Natural killer cell (primary cell): ENCODE data around the gene HCN1. TPM values are rescaled to one million over a fixed set of nuclear protein-coding genes. Genes with fewer than 3 reads are reported as not detected.
"Not testable (repeated sequence)": the region's sequence is repeated elsewhere in the genome, so short reads cannot be mapped to it uniquely, and the experiment has no call there.

ENCODE experiments used
- ATAC-seq, 3 donors: fragments of 150-1000 bp in 2 of 3; fragments of 200-7000 bp in 1 of 3; cut with Tn5 transposase; 1 replicate in 1 of 3; 2 replicates in 2 of 3; pipeline ENCODE4 v1.10.0; 2021; ENCODE audit warnings: mild to moderate bottlenecking in 2 of 3, moderate library complexity in 2 of 3
- DNase-seq, 2 donors: peaks; one replicate each; pipeline versions ENCODE4 v3.0.0 to v3.0.0-alpha.2; 2013 to 2021; ENCODE audit warnings: mixed read lengths in 1 of 2
- H3K27ac ChIP-seq: one replicate; pipeline ENCODE4 v1.5.1; 2013; ENCODE audit warnings: mild to moderate bottlenecking, low read length
- H3K27me3 ChIP-seq: one replicate; pipeline ENCODE4 v1.6.1; 2013; ENCODE audit warnings: low read length; ENCODE audit not compliant: control insufficient read depth, insufficient read depth
- H3K36me3 ChIP-seq: one replicate; pipeline ENCODE4 v1.6.1; 2013; ENCODE audit warnings: low read length; ENCODE audit not compliant: control insufficient read depth, insufficient read depth
- H3K4me1 ChIP-seq: one replicate; pipeline ENCODE4 v1.6.1; 2013; ENCODE audit warnings: low read length; ENCODE audit not compliant: control insufficient read depth, insufficient read depth
- H3K4me3 ChIP-seq: one replicate; pipeline ENCODE4 v1.5.1; 2013; ENCODE audit warnings: low read length
- H3K9me3 ChIP-seq: one replicate; pipeline ENCODE4 v1.6.1; 2013; ENCODE audit warnings: low read length; ENCODE audit not compliant: control insufficient read depth, insufficient read depth
- H3K27ac Mint-ChIP-seq, 2 donors: one replicate each; pipeline ENCODE4 v1.8.0; 2022; ENCODE audit warnings: mild to moderate bottlenecking in 2 of 2, mixed read lengths in 2 of 2, moderate library complexity in 1 of 2
- H3K27me3 Mint-ChIP-seq, 2 donors: one replicate each; pipeline ENCODE4 v1.8.0; 2022; ENCODE audit warnings: low read depth in 2 of 2, mixed read lengths in 2 of 2
- H3K36me3 Mint-ChIP-seq: one replicate; pipeline ENCODE4 v1.8.0; 2022; ENCODE audit warnings: mixed read lengths
- H3K4me1 Mint-ChIP-seq, 2 donors: one replicate each; pipeline ENCODE4 v1.8.0; 2022; ENCODE audit warnings: mixed read lengths in 2 of 2
- H3K4me3 Mint-ChIP-seq: one replicate; pipeline ENCODE4 v1.8.0; 2022; ENCODE audit warnings: mild to moderate bottlenecking, moderate library complexity, mixed read lengths
- H3K9me3 Mint-ChIP-seq, 2 donors: one replicate each; pipeline ENCODE4 v1.8.0; 2022; ENCODE audit warnings: mixed read lengths in 2 of 2
- CTCF ChIP-seq: fragments of 200-600 bp; IDR thresholded peaks from one replicate; pipeline ENCODE4 v1.8.0; 2022; ENCODE audit warnings: antibody characterized with exemption
- WGBS: methylation state at CpG from one replicate; pipeline ENCODE4 v1.1.7; 2013; ENCODE audit warnings: missing lambda C conversion rate; ENCODE audit not compliant: insufficient coverage; 5-methylcytosine and 5-hydroxymethylcytosine counted together
- intact Hi-C: fragments of 100-400 bp; cut with micrococcal nuclease; formaldehyde crosslinking; loops from one replicate; pipeline ENCODE4 v1.14.2; 2022
- total RNA-seq, 4 donors: library from RNA; stranded (reverse); fragments of 120-200 nt in 1 of 4; gene quantifications; one replicate each; pipeline versions ENCODE4 v1.2.3 to v1.2.4, GENCODE V29; 2013 to 2022

Gene HCN1
- total RNA-seq, 3 donors from 2014 or later (not counting 1 experiment from before 2014, with no cell fraction given): not detected

GRCh38 chr5:45372629-45373028, 323.6 kb downstream of the HCN1 start:
- TF ChIP-seq CTCF: no peak
- Histone ChIP-seq H3K9me3 (peaks cover 3% of the 10 kb centered on the region), H3K27me3 (no peaks in the 10 kb centered on the region), H3K4me3 (no peak overlapping the region), H3K36me3 (no peaks in the 10 kb centered on the region), H3K27ac (no peak overlapping the region), H3K4me1 (no peaks in the 10 kb centered on the region)
- Mint-ChIP-seq H3K36me3 (no peaks in the 10 kb centered on the region), H3K9me3 (peaks cover 2 to 24% of the 10 kb centered on the region in 2 donors), H3K27ac (no peak overlapping the region), H3K27me3 (no peaks in the 10 kb centered on the region), H3K4me1 (no peaks in the 10 kb centered on the region), H3K4me3 (no peak overlapping the region)
- no CpG with 5 or more reads among the region's 10 CpGs for WGBS
- intact Hi-C loops: no loop called here
- no peak for DNase-seq
- ATAC-seq: no peak

GRCh38 chr5:45371423-45371822, 324.8 kb downstream of the HCN1 start:
- ATAC-seq, H3K27ac Mint-ChIP-seq, H3K4me3 ChIP-seq, H3K36me3 Mint-ChIP-seq, H3K4me1 Mint-ChIP-seq, intact Hi-C loops, H3K4me1 ChIP-seq, H3K9me3 ChIP-seq, H3K4me3 Mint-ChIP-seq, H3K27me3 Mint-ChIP-seq, H3K27me3 ChIP-seq, H3K36me3 ChIP-seq, DNase-seq, H3K27ac ChIP-seq: not testable (repeated sequence)
- WGBS: 91% methylated on average over 8 of the region's 8 CpGs
- H3K9me3 Mint-ChIP-seq: peaks cover 2 to 21% of the 10 kb centered on the region in 2 donors

GRCh38 chr5:45355189-45355992, 340.8 kb downstream of the HCN1 start:
- no peaks in the 10 kb centered on the region for H3K4me1 ChIP-seq
- no peaks in the 10 kb centered on the region for H3K36me3 ChIP-seq
- H3K27ac ChIP-seq: no peak overlapping the region
- no peaks in the 10 kb centered on the region for H3K9me3 ChIP-seq
- H3K4me1 Mint-ChIP-seq: no peaks in the 10 kb centered on the region
- ATAC-seq (no peak), DNase-seq (no peak)
- H3K36me3 Mint-ChIP-seq: peaks cover 7% of the 10 kb centered on the region
- H3K4me3 ChIP-seq: no peak overlapping the region
- H3K27ac Mint-ChIP-seq: no peak overlapping the region
- H3K27me3 ChIP-seq: no peaks in the 10 kb centered on the region
- H3K4me3 Mint-ChIP-seq: no peak overlapping the region
- H3K27me3 Mint-ChIP-seq: no peaks in the 10 kb centered on the region
- WGBS: 88% methylated on average over 3 of the region's 3 CpGs
- intact Hi-C loops: no loop called here
- no peak for TF ChIP-seq CTCF
- H3K9me3 Mint-ChIP-seq: peaks cover 12 to 25% of the 10 kb centered on the region in 2 donors

GRCh38 chr5:45336464-45336863, 359.7 kb downstream of the HCN1 start:
- no peak for DNase-seq
- no peak for ATAC-seq
- no peak for TF ChIP-seq CTCF
- intact Hi-C loops: no loop called here
- H3K27ac Mint-ChIP-seq: no peak overlapping the region
- H3K4me1 ChIP-seq: no peaks in the 10 kb centered on the region
- no peak overlapping the region for H3K4me3 ChIP-seq
- H3K27ac ChIP-seq: no peak overlapping the region
- no peaks in the 10 kb centered on the region for H3K4me1 Mint-ChIP-seq
- peaks cover 3% of the 10 kb centered on the region for H3K9me3 ChIP-seq
- WGBS: 89% methylated on average over 2 of the region's 2 CpGs
- H3K4me3 Mint-ChIP-seq: no peak overlapping the region
- H3K36me3 Mint-ChIP-seq: peaks cover 22% of the 10 kb centered on the region
- peaks cover 24 to 35% of the 10 kb centered on the region in 2 donors for H3K9me3 Mint-ChIP-seq
- no peaks in the 10 kb centered on the region for H3K27me3 Mint-ChIP-seq
- no peaks in the 10 kb centered on the region for H3K36me3 ChIP-seq
- H3K27me3 ChIP-seq: no peaks in the 10 kb centered on the region
